WERI-Rb-1 (cell line): ENCODE data around the gene CMSS1.
A peak's percentile ranks its signal among the peaks of the same experiment; 100 is the strongest.

ENCODE experiments used
- DNase-seq: peaks from one replicate; pipeline ENCODE4 v3.0.0-alpha.2; 2020
- H3K27ac ChIP-seq: fragments of 250-450 bp; sonication (Bioruptor Pico); 2 replicates; pipeline ENCODE4 v1.5.1; 2020; ENCODE audit warnings: mild to moderate bottlenecking, moderate library complexity
- H3K27me3 ChIP-seq: fragments of 250-450 bp; sonication (Bioruptor Pico); 2 replicates; pipeline ENCODE4 v1.5.1; 2021; ENCODE audit warnings: mild to moderate bottlenecking, low read depth, moderate library complexity; ENCODE audit not compliant: insufficient read depth, severe bottlenecking
- H3K36me3 ChIP-seq: fragments of 250-450 bp; sonication (Bioruptor Pico); 2 replicates; pipeline ENCODE4 v1.5.1; 2020; ENCODE audit warnings: mild to moderate bottlenecking, moderate library complexity
- H3K4me3 ChIP-seq: 2 replicates; pipeline ENCODE4 v1.5.1; 2011; ENCODE audit warnings: low read depth, mild to moderate bottlenecking, control low read depth, low read length
- H3K9me3 ChIP-seq: fragments of 250-450 bp; sonication (Bioruptor Pico); 2 replicates; pipeline ENCODE4 v1.5.1; 2021; ENCODE audit warnings: mild to moderate bottlenecking, moderate library complexity; ENCODE audit not compliant: severe bottlenecking
- CTCF ChIP-seq: IDR thresholded peaks from 2 replicates; pipeline ENCODE4 v1.5.1; 2011; ENCODE audit warnings: low read depth, mild to moderate bottlenecking, control low read depth, inconsistent platforms, low read length

The CMSS1 gene

DNA sequence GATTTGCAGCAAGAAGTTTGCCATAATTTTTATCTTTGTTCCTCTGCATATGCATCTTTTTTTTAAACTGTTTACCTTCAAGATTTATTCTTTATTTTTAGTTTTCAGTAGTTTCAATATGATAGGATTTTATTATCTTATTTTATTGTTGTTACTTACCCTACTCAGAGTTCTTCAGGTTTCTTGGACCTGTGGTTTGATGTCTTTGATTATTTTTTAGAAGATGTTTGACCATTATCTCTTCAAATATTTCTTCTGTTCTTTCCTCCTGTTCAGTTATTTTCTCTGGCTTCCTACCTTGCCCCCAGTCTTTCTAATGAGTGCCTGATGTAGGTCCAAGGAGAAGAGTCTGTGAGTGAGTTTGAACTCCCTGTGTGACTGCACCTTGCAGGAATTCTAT lies 158.9 kb downstream of the CMSS1 start:
- no peak for TF ChIP-seq CTCF
- DNase-seq = no peak
- Histone ChIP-seq H3K27me3 (no peaks in the 10 kb centered on the region), H3K4me3 (no peak overlapping the region), H3K36me3 (no peaks in the 10 kb centered on the region), H3K27ac (no peak overlapping the region), H3K9me3 (peaks cover 8% of the 10 kb centered on the region)

DNA sequence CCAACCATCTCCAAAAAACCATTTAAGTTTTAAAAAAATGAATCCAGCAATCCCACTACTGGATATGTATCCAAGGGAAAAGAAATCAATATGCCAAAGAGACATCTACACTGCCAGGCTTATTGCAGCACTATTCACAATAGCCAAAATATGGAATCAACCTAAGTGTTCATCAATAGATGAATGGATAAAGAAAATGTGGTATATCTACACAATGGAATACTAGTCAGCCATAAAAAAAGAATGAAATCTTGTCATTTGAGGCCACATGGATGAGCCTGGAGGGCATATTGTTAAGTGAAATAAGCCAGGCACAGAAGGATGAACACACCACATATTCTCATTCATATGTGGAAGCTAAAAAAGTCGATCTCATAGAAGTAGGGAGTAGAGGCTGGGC lies 160.6 kb downstream of the CMSS1 start:
- H3K27ac ChIP-seq = no peak overlapping the region
- H3K36me3 ChIP-seq = no peaks in the 10 kb centered on the region
- no peaks in the 10 kb centered on the region for H3K27me3 ChIP-seq
- H3K4me3 ChIP-seq = no peak overlapping the region
- TF ChIP-seq CTCF = no peak
- H3K9me3 ChIP-seq = peaks cover 8% of the 10 kb centered on the region
- DNase-seq = no peak

GRCh38 chr3:99980606-99981005 lies 162.9 kb downstream of the CMSS1 start:
- H3K9me3 ChIP-seq = peaks cover 8% of the 10 kb centered on the region
- H3K27me3 ChIP-seq = no peaks in the 10 kb centered on the region
- no peak overlapping the region for H3K27ac ChIP-seq
- no peak overlapping the region for H3K4me3 ChIP-seq
- no peak for DNase-seq
- TF ChIP-seq CTCF = no peak
- H3K36me3 ChIP-seq = no peaks in the 10 kb centered on the region

GRCh38 chr3:99981138-99981537 lies 163.5 kb downstream of the CMSS1 start:
- H3K36me3 ChIP-seq = no peaks in the 10 kb centered on the region
- peaks cover 8% of the 10 kb centered on the region for H3K9me3 ChIP-seq
- no peak overlapping the region for H3K27ac ChIP-seq
- no peak overlapping the region for H3K4me3 ChIP-seq
- peak; percentile 49 for DNase-seq
- no peak for TF ChIP-seq CTCF
- H3K27me3 ChIP-seq = no peaks in the 10 kb centered on the region

GRCh38 chr3:99982650-99983049 lies 165.0 kb downstream of the CMSS1 start:
- Histone ChIP-seq H3K4me3 (no peak overlapping the region), H3K36me3 (no peaks in the 10 kb centered on the region), H3K27me3 (no peaks in the 10 kb centered on the region), H3K9me3 (peaks cover 8% of the 10 kb centered on the region), H3K27ac (no peak overlapping the region)
- no peak for DNase-seq
- no peak for TF ChIP-seq CTCF

- no peak for TF ChIP-seq CTCF
- H3K27ac ChIP-seq = no peak overlapping the region
- H3K9me3 ChIP-seq = no peaks in the 10 kb centered on the region
- no peaks in the 10 kb centered on the region for H3K27me3 ChIP-seq
- H3K36me3 ChIP-seq = no peaks in the 10 kb centered on the region
- DNase-seq = no peak
- no peak overlapping the region for H3K4me3 ChIP-seq
Measured at GRCh38 chr3:99984139-99984538, 166.5 kb downstream of the CMSS1 start.
